GM19238 (cell line): ENCODE results near the gene ADPGK.

Source experiments
- DNase-seq: peaks from one replicate; pipeline ENCODE4 v3.0.0; 2011; ENCODE audit warnings: low spot score; ENCODE audit not compliant: insufficient read length

Gene ADPGK

GRCh38 chr15:72790302-72790910, 6.8 kb upstream of the ADPGK start:
- no peak for DNase-seq

- DNase-seq, result no peak
Measured at GRCh38 chr15:72787526-72787925, 4.0 kb upstream of the ADPGK start.

GRCh38 chr15:72786676-72787345, 3.3 kb upstream of the ADPGK start:
- DNase-seq, result no peak

GRCh38 chr15:72786242-72786641, 2.7 kb upstream of the ADPGK start:
- DNase-seq, result no peak

GRCh38 chr15:72785841-72786240, 2.3 kb upstream of the ADPGK start:
- no peak for DNase-seq

- DNase-seq, result no peak
Measured at GRCh38 chr15:72785432-72785831, 1.9 kb upstream of the ADPGK start.

- DNase-seq, result no peak
Measured at GRCh38 chr15:72784456-72784876, 908 bp upstream of the ADPGK start.

DNA sequence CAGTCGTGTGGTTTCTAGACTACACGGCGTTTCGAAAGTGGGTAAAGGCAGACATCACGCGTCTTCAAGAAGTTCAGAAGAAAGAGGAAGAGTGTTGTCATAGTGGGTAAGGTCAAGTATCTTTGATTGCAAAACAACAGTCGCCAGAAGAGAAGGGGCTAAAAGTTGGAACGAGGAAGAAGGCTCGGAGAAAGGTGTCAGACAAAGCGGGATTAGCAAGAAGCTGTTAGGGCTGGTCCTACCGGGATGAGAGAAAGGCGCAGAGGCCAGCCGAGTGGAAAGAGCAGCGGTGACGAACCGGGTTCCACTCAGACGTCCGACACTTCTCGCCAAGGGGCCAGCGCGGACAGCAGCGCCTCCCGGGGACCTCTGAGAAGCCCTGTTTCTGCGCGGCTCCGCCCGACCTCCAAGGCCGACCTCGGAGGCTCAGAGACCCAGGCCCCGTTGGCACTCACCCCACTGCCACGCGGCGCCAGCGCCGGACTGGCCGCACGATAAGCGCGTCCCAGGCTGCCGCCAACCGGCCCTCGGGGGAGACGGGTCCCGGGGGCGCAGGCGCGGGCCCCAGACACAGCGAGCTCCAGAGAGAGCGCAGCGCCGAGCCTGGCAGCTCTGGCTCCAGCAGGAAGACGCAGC, 436 bp downstream of the ADPGK start:
- DNase-seq, result no peak

DNA sequence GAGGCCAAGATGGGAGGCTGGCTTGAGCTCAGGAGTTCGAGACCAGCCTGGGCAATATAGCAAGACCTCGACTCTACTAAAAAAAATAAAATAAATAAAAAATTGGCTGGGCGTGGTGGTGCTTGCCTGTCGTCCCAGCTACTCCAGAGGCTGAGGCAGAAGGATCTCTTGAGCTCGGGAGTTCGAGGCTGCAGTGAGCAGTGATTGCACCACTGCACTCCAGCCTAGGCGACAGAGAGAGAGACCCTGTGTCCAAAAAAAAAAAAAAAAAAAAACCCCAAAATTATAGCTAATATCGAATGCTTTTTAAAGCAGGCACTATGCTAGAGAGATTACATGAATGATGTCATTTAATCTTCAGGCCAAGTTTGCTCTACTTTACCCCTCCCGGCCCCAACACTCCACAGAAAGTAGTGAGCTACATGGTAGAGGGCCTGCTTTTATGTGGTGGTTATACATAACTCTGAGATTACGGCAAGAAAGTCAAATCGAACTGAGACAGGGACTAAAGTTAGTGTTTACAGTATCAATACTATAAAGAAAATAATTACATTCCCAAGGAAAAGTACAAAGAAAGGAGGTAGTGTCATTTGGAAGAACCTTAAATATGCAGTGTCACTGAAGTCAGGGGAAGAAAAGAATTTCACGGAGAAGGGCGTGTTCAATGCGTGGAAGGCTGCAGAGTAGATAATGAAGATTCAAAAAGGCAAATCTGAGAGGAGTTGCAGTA, 1.1 kb downstream of the ADPGK start:
- DNase-seq, result no peak

DNA sequence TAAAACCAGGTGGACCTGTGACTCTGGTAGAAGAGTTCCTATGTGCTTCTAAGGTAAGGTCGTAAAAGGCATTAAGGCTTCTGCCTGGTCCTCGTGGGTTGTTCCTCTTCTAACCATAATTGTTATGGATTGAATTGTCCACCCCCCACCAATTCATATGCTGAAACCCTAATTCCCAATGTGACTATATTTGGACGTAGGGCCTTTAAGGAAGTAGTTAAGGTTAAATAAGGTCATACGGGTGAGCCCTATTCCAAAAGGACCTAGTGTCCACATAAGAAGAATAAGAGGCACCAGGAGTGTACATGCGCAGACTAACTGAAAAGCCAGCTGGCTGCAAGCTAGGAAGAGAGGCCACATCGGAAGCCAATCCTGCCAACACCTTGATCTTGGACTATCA, 1.9 kb downstream of the ADPGK start:
- no peak for DNase-seq

GRCh38 chr15:72778796-72779195, 4.8 kb downstream of the ADPGK start:
- DNase-seq, result no peak

DNA sequence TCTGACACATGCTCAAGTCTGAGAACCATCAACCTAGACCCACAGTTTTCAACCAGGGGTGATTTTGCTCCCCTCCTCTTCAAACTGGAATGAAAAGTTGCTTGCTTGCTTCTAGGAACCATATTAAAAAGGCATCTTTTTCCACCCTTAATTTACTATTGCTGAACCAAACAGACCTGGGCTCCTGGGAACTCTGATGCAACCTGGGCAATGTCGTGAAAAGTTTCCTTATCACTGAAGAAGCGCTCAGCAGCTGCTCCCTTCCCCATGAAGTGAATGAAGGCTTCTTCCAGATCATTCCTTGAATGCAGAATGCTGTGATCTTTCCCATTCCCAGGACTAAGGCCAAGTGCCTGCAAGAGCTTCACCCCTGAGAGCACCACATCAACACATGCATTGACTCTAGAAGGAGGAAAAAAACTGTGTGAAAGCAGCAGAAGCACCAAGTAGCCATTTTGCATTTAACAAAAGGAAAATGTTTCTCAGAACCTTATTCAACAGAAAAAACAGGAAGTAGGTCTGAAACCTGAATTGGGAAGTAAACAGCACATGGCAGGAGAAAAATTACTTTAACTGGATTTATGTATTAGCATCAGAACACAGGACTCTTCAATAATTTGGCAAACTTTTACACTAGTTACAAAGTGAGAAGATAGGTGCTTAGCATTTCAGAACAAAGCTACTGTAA, 8.7 kb downstream of the ADPGK start:
- DNase-seq, result no peak

- DNase-seq, result no peak
Measured at GRCh38 chr15:72771329-72771725, 12.2 kb downstream of the ADPGK start.

GRCh38 chr15:72770673-72771328, 12.8 kb downstream of the ADPGK start:
- no peak for DNase-seq

DNA sequence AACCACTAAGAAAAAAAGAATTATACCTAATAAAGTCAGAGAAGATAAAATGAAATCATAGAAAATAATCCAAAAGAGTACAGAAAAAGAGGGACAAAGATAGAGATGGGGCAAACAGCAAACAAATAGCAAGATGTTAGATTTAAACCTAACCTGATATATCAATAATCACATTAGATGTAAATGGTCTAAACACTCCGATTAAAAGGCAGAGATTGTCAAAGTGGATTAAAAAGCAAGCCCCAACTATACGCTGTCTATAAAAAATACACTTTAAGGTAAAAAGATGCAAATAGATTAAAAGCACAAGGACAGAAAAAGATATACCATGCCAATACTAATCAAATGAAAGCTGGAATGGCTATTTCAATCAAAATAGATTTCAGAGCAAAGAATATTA, 16.8 kb downstream of the ADPGK start:
- DNase-seq, result no peak

DNA sequence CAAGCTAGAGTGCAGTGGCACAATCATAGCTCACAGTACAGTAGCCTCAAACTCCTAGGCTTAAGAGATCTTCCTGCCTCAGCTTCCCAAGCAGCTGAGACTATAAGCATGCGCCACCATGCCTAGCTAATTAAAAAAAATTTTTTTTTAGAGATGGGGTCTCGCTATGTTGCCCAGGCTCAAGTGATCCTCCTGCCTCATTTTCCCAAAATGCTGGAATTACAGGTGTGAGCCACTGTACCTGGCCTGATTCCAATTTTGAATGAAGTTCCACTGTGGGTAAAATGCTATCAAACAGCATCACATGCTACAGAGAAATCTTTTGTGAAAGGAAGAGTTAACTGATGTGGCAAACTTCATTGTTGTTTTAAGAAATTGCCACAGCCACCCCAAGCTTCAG, 17.5 kb downstream of the ADPGK start:
- DNase-seq, result no peak

DNA sequence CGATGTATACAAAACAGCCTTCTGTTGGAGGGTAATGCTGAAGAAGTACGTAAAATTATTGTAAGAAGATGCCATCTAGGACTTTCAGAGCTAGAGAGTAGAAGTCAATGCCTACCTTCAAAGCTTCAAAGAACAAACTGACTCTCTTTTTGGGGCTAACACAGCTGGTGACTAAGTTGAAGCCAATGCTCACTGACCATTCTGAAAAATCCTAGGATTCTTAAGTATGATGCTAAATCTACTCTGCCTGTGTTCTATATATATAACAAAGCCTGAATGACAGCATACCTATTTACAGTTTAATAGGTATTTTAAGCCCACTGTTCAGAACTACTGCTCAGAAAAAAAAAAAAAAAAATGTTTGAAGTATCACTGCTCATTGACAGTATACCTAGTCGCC, 18.9 kb downstream of the ADPGK start:
- no peak for DNase-seq

DNA sequence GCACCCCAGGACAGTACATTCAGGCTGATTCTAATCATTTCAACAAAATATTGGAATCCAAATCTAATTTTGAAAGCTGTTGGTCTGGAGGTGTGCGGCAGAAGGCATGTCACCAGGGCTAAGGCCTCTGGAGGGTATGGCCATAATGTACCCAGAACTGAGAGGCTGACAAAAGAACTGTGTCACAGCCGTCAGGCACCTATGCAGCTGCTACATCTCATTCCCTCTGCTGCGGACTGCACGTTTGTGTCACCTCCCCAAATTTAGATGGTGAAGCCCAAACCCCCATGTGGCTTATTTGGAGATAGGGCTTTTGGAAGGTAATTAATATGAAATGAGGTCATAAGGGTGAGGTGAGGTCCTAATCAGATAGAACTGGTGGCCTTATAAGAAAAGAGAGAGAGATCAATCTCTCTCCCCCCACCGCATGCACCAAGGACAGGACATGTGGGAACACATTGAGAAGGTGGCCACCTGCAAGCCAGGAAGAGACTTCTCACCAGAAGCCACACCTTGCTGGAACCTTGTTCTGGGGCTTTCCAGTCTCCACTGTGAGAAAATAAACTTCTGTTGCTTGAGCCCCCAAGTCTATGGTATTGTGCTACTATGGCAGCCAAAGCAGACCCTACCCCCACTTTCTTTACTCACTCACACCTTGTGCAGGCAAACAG, 22.8 kb downstream of the ADPGK start:
- DNase-seq, result no peak

DNA sequence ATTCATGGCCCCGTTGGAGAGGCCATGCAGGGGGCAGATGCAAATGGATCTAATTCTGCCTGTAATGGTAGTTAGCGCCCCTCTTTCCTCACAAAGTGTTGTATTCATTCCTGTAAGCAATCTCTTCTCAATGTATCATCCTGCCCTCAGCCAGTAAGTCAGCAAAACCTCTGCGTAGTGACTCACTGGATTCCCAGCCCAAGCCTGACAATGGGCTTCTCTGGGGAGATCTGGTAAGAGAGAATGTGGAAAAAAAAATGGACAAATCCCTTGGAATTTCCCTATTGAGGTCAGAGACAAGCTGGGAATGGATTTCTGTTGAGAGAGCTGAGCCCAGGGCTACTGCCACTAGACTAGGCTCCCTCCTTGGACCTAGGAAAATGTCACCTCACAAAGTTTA, 25.4 kb downstream of the ADPGK start:
- no peak for DNase-seq

GRCh38 chr15:72754096-72754495, 29.5 kb downstream of the ADPGK start:
- DNase-seq, result no peak
